Panc1 (cell line): ENCODE results near the gene MAN2A2. TPM values are rescaled to one million over a fixed set of nuclear protein-coding genes. Genes with fewer than 3 reads are reported as not detected.

Experiments
- ATAC-seq: fragments of 200-7000 bp; cut with Tn5 transposase; 2 replicates; pipeline ENCODE4 v1.9.1; 2020; ENCODE audit warnings: mild to moderate bottlenecking, moderate library complexity
- BruUV-seq: library from RNA; stranded (reverse); fragments of 400-500 nt; replicated peaks from 2 replicates; lab custom pipeline; 2021; lab: Mats Ljungman, UMichigan
- CTCF ChIA-PET: fragments of 300-600 bp; sonication (Branson Sonifier 250); formaldehyde crosslinking; loops from one replicate; lab custom pipeline; 2022; ENCODE audit warnings: antibody characterized with exemption; lab: Charles Lee
- POLR2A ChIA-PET: fragments of 300-600 bp; sonication (Branson Sonifier 250); formaldehyde crosslinking; loops from one replicate; lab custom pipeline; 2022; ENCODE audit warnings: antibody characterized with exemption; lab: Charles Lee
- DNase-seq: peaks from one replicate; pipeline ENCODE4 v3.0.0-alpha.2; 2010; ENCODE audit warnings: low read depth, low spot score
- H3K27ac ChIP-seq: 2 replicates; pipeline ENCODE4 v1.5.1; 2011; ENCODE audit warnings: mild to moderate bottlenecking, low read length, inconsistent platforms
- H3K27me3 ChIP-seq: fragments of 200-500 bp; sonication (Bioruptor generic); 2 replicates; pipeline ENCODE4 v1.6.0; 2014; ENCODE audit warnings: low read length, inconsistent platforms; ENCODE audit not compliant: control insufficient read depth, insufficient read depth
- H3K36me3 ChIP-seq: fragments of 200-500 bp; sonication (Bioruptor generic); 2 replicates; pipeline ENCODE4 v1.5.1; 2014; ENCODE audit warnings: inconsistent platforms, mild to moderate bottlenecking, low read length, moderate library complexity; ENCODE audit not compliant: control insufficient read depth, insufficient read depth
- H3K4me1 ChIP-seq: 2 replicates; pipeline ENCODE4 v1.5.1; 2011; ENCODE audit warnings: inconsistent platforms, mild to moderate bottlenecking, low read length, moderate library complexity; ENCODE audit not compliant: control insufficient read depth, insufficient read depth
- H3K4me3 ChIP-seq, 2 experiments: 2 replicates each; pipeline ENCODE4 v1.5.1; 2011 to 2012; ENCODE audit warnings: low read depth in 2 of 2, low read length in 2 of 2, mild to moderate bottlenecking in 2 of 2, inconsistent platforms in 1 of 2, moderate library complexity in 1 of 2
- H3K9me3 ChIP-seq: fragments of 200-500 bp; sonication (Bioruptor generic); 2 replicates; pipeline ENCODE4 v1.5.1; 2014; ENCODE audit warnings: low read depth, mild to moderate bottlenecking, inconsistent platforms, low read length, moderate library complexity; ENCODE audit not compliant: control insufficient read depth, insufficient read depth
- CTCF ChIP-seq: fragments of 450-650 bp; IDR thresholded peaks from 2 replicates; pipeline ENCODE4 v1.5.1; 2017; ENCODE audit warnings: mild to moderate bottlenecking
- POLR2AphosphoS5 ChIP-seq: IDR thresholded peaks from 2 replicates; pipeline ENCODE4 v1.6.1; 2012; ENCODE audit warnings: mild to moderate bottlenecking, low read depth, low read length, moderate library complexity
- SIN3A ChIP-seq: IDR thresholded peaks from 2 replicates; pipeline ENCODE4 v1.6.1; 2012; ENCODE audit warnings: low read depth, mild to moderate bottlenecking, low read length, moderate library complexity, borderline replicate concordance; ENCODE audit not compliant: insufficient read depth
- TCF7L2 ChIP-seq: IDR thresholded peaks from 2 replicates; pipeline ENCODE4 v1.6.1; 2011; ENCODE audit warnings: mild to moderate bottlenecking, low read depth, low read length, inconsistent platforms
- in situ Hi-C: cut with HindIII; loops from 2 replicates; pipeline ENCODE4 v1.10.0; 2016; ENCODE audit warnings: low sequenced_read_pairs, low pct_unique_long_range_greater_than_20kb
- intact Hi-C: fragments of 100-400 bp; cut with micrococcal nuclease; formaldehyde crosslinking; loops from one replicate; pipeline ENCODE4 v1.10.0; 2022; ENCODE audit not compliant: unreplicated experiment
- total RNA-seq: library from RNA; stranded (reverse); gene quantifications from one replicate; pipeline ENCODE4 v1.2.1, GENCODE V29; 2021; ENCODE audit not compliant: unreplicated experiment
- TF ChIP-seq, protein P1 (sequence below), 2 experiments: IDR thresholded peaks; 2 replicates each; pipeline ENCODE4 v1.6.1; 2011 to 2012; ENCODE audit warnings: low read depth in 2 of 2, control low read depth in 1 of 2, low read length in 1 of 2, mild to moderate bottlenecking in 1 of 2, moderate library complexity in 1 of 2; ENCODE audit not compliant: insufficient read depth in 1 of 2

The MAN2A2 gene
- total RNA-seq, 1 experiment from 2014 or later: 77.2 TPM

GRCh38 chr15:90875549-90875981 lies 27.5 kb upstream of the MAN2A2 start:
- no peaks in the 10 kb centered on the region for H3K9me3 ChIP-seq
- peaks cover 3% of the 10 kb centered on the region; the same call in 1 of the 2 replicates for H3K36me3 ChIP-seq
- H3K27me3 ChIP-seq: no peaks in the 10 kb centered on the region
- in situ Hi-C loops: no loop called here
- peaks cover 30% of the 10 kb centered on the region for H3K4me1 ChIP-seq
- TF ChIP-seq SIN3A (no peak), POLR2AphosphoS5 (no peak), CTCF (no peak), TCF7L2 (no peak)
- TF ChIP-seq, protein P1, sequence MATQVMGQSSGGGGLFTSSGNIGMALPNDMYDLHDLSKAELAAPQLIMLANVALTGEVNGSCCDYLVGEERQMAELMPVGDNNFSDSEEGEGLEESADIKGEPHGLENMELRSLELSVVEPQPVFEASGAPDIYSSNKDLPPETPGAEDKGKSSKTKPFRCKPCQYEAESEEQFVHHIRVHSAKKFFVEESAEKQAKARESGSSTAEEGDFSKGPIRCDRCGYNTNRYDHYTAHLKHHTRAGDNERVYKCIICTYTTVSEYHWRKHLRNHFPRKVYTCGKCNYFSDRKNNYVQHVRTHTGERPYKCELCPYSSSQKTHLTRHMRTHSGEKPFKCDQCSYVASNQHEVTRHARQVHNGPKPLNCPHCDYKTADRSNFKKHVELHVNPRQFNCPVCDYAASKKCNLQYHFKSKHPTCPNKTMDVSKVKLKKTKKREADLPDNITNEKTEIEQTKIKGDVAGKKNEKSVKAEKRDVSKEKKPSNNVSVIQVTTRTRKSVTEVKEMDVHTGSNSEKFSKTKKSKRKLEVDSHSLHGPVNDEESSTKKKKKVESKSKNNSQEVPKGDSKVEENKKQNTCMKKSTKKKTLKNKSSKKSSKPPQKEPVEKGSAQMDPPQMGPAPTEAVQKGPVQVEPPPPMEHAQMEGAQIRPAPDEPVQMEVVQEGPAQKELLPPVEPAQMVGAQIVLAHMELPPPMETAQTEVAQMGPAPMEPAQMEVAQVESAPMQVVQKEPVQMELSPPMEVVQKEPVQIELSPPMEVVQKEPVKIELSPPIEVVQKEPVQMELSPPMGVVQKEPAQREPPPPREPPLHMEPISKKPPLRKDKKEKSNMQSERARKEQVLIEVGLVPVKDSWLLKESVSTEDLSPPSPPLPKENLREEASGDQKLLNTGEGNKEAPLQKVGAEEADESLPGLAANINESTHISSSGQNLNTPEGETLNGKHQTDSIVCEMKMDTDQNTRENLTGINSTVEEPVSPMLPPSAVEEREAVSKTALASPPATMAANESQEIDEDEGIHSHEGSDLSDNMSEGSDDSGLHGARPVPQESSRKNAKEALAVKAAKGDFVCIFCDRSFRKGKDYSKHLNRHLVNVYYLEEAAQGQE (IDR thresholded peaks at IDR 0.05; ENCODE audit: insufficient read depth in 1 of 2, low read depth in 2 of 2, low read length in 1 of 2): no peak
- no peak overlapping the region for H3K27ac ChIP-seq
- ATAC-seq (no peak), DNase-seq (no peak)
- no TSS peak for BruUV-seq
- ChIA-PET POLR2A (no interaction called here), CTCF (no interaction called here)
- H3K4me3 ChIP-seq: no peak overlapping the region
- intact Hi-C loops: no loop called here

DNA sequence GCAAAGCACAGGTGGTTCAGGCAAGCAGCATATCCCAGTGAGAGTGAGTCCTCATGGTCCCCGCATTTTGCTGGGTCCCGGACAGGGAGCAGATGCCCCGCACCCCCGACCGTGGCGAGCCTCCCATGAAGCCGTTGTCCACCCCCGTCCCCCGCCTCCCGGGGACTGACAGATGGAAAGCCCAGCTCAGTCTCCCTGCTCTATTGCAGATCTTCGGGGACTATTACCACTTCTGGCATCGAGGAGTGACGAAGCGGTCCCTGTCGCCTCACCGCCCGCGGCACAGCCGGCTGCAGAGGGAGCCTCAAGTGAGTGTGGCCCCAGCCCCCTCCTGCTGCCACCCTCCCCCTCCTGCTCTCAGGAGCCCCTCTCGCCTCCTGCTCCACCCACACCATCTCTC lies 27.1 kb upstream of the MAN2A2 start:
- Histone ChIP-seq H3K27me3 (no peaks in the 10 kb centered on the region), H3K9me3 (no peaks in the 10 kb centered on the region), H3K27ac (no peak overlapping the region), H3K4me3 (no peak overlapping the region), H3K4me1 (peaks cover 26% of the 10 kb centered on the region), H3K36me3 (peaks cover 3% of the 10 kb centered on the region; the same call in 1 of the 2 replicates)
- BruUV-seq: no TSS peak
- in situ Hi-C loops (no loop called here), intact Hi-C loops (no loop called here)
- CTCF ChIA-PET: no interaction called here
- TF ChIP-seq POLR2AphosphoS5: no peak
- DNase-seq: no peak
- POLR2A ChIA-PET: no interaction called here
- ATAC-seq: no peak

DNA sequence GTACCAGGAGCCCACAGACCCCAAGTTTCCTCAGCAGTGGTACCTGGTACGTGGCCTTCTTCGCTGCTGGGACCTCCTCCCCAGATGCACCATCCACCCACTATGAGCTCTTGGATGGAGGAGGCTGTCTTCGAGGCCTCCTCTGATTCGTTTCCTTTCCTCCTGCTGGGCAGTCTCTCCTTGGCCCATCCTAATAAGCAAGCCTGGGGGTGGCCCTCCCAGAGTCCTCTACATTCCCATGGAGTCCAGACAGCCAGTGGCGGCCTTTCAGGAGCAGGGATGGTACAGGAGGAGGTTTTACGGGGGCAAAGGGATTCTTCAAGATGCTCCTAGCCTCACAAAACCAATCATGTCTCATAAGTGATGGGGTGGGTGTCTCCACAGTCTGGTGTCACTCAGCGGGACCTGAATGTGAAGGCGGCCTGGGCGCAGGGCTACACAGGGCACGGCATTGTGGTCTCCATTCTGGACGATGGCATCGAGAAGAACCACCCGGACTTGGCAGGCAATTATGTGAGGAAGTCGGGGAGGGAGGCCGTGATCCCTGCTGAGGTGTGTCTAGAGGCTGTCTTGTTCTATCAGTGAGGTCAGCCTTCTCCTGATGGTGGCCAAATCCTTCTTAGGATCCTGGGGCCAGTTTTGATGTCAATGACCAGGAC lies 26.5 kb upstream of the MAN2A2 start:
- CTCF ChIA-PET: no interaction called here
- ATAC-seq: no peak
- H3K9me3 ChIP-seq: no peaks in the 10 kb centered on the region
- peaks cover 26% of the 10 kb centered on the region for H3K4me1 ChIP-seq
- no peaks in the 10 kb centered on the region for H3K27me3 ChIP-seq
- no peak overlapping the region for H3K27ac ChIP-seq
- in situ Hi-C loops (no loop called here), intact Hi-C loops (no loop called here)
- peaks cover 3% of the 10 kb centered on the region; the same call in 1 of the 2 replicates for H3K36me3 ChIP-seq
- H3K4me3 ChIP-seq: no peak overlapping the region
- no TSS peak for BruUV-seq
- POLR2A ChIA-PET: no interaction called here
- TF ChIP-seq TCF7L2 (no peak), CTCF (no peak), POLR2AphosphoS5 (no peak), SIN3A (no peak)
- TF ChIP-seq, protein P1 (IDR thresholded peaks at IDR 0.05; ENCODE audit: insufficient read depth in 1 of 2, low read depth in 2 of 2, low read length in 1 of 2): no peak
- no peak for DNase-seq
